HEK293 (cell line): ENCODE measurements around the gene CADPS.

Experiments used
- SCRT1 ChIP-seq: fragments of 450-650 bp; formaldehyde crosslinking; IDR thresholded peaks from 2 replicates; pipeline ENCODE4 v1.5.1; 2016; ENCODE audit warnings: missing biosample characterization, missing genetic modification characterization, borderline replicate concordance
- SCRT2 ChIP-seq: fragments of 450-650 bp; formaldehyde crosslinking; IDR thresholded peaks from 2 replicates; pipeline ENCODE4 v1.5.1; 2016; ENCODE audit warnings: missing biosample characterization, missing genetic modification characterization
- TRIM28 ChIP-seq: IDR thresholded peaks from 2 replicates; pipeline ENCODE4 v1.6.1; 2011; ENCODE audit warnings: low read length, control low read depth, borderline replicate concordance
- WT1 ChIP-seq: fragments of 450-650 bp; formaldehyde crosslinking; IDR thresholded peaks from 2 replicates; pipeline ENCODE4 v1.5.1; 2016; ENCODE audit warnings: missing biosample characterization, missing genetic modification characterization
- YY2 ChIP-seq: fragments of 450-650 bp; formaldehyde crosslinking; IDR thresholded peaks from 2 replicates; pipeline ENCODE4 v1.5.1; 2016; ENCODE audit warnings: missing biosample characterization, missing genetic modification characterization
- ZNF140 ChIP-seq: fragments of 450-650 bp; formaldehyde crosslinking; IDR thresholded peaks from 2 replicates; pipeline ENCODE4 v1.5.1; 2016; ENCODE audit warnings: missing biosample characterization, missing genetic modification characterization
- ZNF16 ChIP-seq: fragments of 450-650 bp; formaldehyde crosslinking; IDR thresholded peaks from 2 replicates; pipeline ENCODE4 v1.5.1; 2016; ENCODE audit warnings: low read depth, missing biosample characterization, missing genetic modification characterization
- ZNF174 ChIP-seq: fragments of 450-650 bp; formaldehyde crosslinking; IDR thresholded peaks from 2 replicates; pipeline ENCODE4 v1.5.0; 2017; ENCODE audit warnings: missing biosample characterization, mild to moderate bottlenecking, missing genetic modification characterization
- ZNF175 ChIP-seq: fragments of 450-650 bp; formaldehyde crosslinking; IDR thresholded peaks from 2 replicates; pipeline ENCODE4 v1.5.1; 2016; ENCODE audit warnings: missing biosample characterization, missing genetic modification characterization
- ZNF292 ChIP-seq: fragments of 450-650 bp; formaldehyde crosslinking; IDR thresholded peaks from 2 replicates; pipeline ENCODE4 v1.5.1; 2016; ENCODE audit warnings: low read depth, missing biosample characterization, missing genetic modification characterization, borderline replicate concordance
- ZNF354C ChIP-seq: fragments of 450-650 bp; formaldehyde crosslinking; IDR thresholded peaks from 2 replicates; pipeline ENCODE4 v1.5.1; 2016; ENCODE audit warnings: missing biosample characterization, missing genetic modification characterization, low read depth, borderline replicate concordance
- ZNF426 ChIP-seq: fragments of 450-650 bp; formaldehyde crosslinking; IDR thresholded peaks from 2 replicates; pipeline ENCODE4 v1.5.1; 2017; ENCODE audit warnings: missing biosample characterization, missing genetic modification characterization, mild to moderate bottlenecking, inconsistent platforms, moderate library complexity
- ZNF560 ChIP-seq: fragments of 450-650 bp; formaldehyde crosslinking; IDR thresholded peaks from 2 replicates; pipeline ENCODE4 v1.5.1; 2017; ENCODE audit warnings: missing biosample characterization, missing genetic modification characterization, borderline replicate concordance
- ZNF623 ChIP-seq: fragments of 450-650 bp; formaldehyde crosslinking; IDR thresholded peaks from 2 replicates; pipeline ENCODE4 v1.5.1; 2016; ENCODE audit warnings: missing biosample characterization, missing genetic modification characterization
- ZNF626 ChIP-seq: fragments of 450-650 bp; sonication (Bioruptor Pico); formaldehyde crosslinking; IDR thresholded peaks from 2 replicates; pipeline ENCODE4 v1.5.1; 2018; ENCODE audit warnings: missing biosample characterization, missing genetic modification characterization, inconsistent platforms
- ZNF629 ChIP-seq: fragments of 450-650 bp; formaldehyde crosslinking; IDR thresholded peaks from 2 replicates; pipeline ENCODE4 v1.5.1; 2017; ENCODE audit warnings: missing biosample characterization, missing genetic modification characterization
- ZNF792 ChIP-seq: fragments of 450-650 bp; formaldehyde crosslinking; IDR thresholded peaks from 2 replicates; pipeline ENCODE4 v1.5.1; 2016; ENCODE audit warnings: missing biosample characterization, missing genetic modification characterization
- ZNF837 ChIP-seq: fragments of 450-650 bp; formaldehyde crosslinking; IDR thresholded peaks from 2 replicates; pipeline ENCODE4 v1.5.1; 2016; ENCODE audit warnings: missing biosample characterization, missing genetic modification characterization
- TF ChIP-seq, protein P1 (sequence below): fragments of 450-650 bp; formaldehyde crosslinking; IDR thresholded peaks from 2 replicates; pipeline ENCODE4 v1.5.1; 2016; ENCODE audit warnings: missing biosample characterization, missing genetic modification characterization
- TF ChIP-seq, protein P2 (sequence below): fragments of 450-650 bp; formaldehyde crosslinking; IDR thresholded peaks from 2 replicates; pipeline ENCODE4 v1.5.1; 2017; ENCODE audit warnings: missing biosample characterization, missing genetic modification characterization
- TF ChIP-seq, protein P3 (sequence below): fragments of 450-650 bp; formaldehyde crosslinking; IDR thresholded peaks from 2 replicates; pipeline ENCODE4 v1.5.1; 2016; ENCODE audit warnings: missing biosample characterization, missing genetic modification characterization
- TF ChIP-seq, protein P4 (sequence below): fragments of 450-650 bp; formaldehyde crosslinking; IDR thresholded peaks from 2 replicates; pipeline ENCODE4 v1.5.1; 2016; ENCODE audit warnings: missing biosample characterization, missing genetic modification characterization, low read depth
- TF ChIP-seq, protein P5 (sequence below): fragments of 450-650 bp; formaldehyde crosslinking; optimal IDR thresholded peaks from 2 replicates; pipeline ENCODE3; 2016; ENCODE audit warnings: missing biosample characterization, mild to moderate bottlenecking, missing genetic modification characterization
- TF ChIP-seq, protein P6 (sequence below): fragments of 450-650 bp; formaldehyde crosslinking; IDR thresholded peaks from 2 replicates; pipeline ENCODE4 v1.5.1; 2016; ENCODE audit warnings: missing biosample characterization, missing genetic modification characterization
- TF ChIP-seq, protein P7 (sequence below): fragments of 450-650 bp; formaldehyde crosslinking; IDR thresholded peaks from 2 replicates; pipeline ENCODE4 v1.5.1; 2016; ENCODE audit warnings: missing biosample characterization, missing genetic modification characterization

Gene CADPS

DNA sequence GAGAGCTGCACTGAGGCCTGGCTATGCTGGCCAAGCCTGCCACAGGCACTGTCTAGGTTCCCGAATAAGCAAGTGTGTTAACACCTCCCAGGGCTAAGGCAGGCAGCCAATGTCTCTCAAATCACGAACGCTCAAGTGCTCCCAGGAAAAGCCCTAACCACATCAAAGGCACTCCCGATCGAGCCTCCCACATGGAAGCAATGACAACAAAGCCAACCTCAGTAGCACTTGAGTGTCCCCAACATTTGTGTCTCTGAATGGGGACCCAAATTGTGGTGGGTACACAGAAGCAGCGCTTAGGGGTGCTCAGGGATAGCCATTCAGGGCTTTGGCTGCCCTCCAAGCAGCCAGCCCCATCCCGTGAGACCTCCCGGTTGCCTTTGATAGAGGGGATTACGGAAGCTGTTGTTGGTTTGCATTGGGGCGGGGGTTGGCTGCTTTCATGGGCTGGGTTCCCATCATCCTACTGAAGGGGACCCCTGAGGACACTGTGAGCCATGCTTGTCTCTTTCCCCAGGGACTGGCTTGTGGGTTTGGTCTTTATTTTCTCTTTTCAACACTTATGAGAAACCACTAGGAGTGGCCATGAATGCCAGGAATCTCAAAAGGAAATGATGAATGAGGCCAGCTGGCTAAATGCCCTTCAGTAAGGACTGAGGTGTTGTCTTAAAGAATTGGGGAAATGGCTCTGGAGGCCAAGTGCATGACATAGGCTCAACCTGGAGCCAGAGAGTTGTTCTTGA is 267.8 kb downstream of the CADPS start (continued):
- no peak for TF ChIP-seq ZNF16 (tag by site-specific recombination)
- TF ChIP-seq ZNF560 (tag by site-specific recombination), result no peak
- TF ChIP-seq ZNF626 (tag by site-specific recombination), result no peak
- TF ChIP-seq ZNF837 (tag by site-specific recombination), result no peak
- TF ChIP-seq WT1 (tag by site-specific recombination), result peak; percentile 91
- TF ChIP-seq, protein P1, sequence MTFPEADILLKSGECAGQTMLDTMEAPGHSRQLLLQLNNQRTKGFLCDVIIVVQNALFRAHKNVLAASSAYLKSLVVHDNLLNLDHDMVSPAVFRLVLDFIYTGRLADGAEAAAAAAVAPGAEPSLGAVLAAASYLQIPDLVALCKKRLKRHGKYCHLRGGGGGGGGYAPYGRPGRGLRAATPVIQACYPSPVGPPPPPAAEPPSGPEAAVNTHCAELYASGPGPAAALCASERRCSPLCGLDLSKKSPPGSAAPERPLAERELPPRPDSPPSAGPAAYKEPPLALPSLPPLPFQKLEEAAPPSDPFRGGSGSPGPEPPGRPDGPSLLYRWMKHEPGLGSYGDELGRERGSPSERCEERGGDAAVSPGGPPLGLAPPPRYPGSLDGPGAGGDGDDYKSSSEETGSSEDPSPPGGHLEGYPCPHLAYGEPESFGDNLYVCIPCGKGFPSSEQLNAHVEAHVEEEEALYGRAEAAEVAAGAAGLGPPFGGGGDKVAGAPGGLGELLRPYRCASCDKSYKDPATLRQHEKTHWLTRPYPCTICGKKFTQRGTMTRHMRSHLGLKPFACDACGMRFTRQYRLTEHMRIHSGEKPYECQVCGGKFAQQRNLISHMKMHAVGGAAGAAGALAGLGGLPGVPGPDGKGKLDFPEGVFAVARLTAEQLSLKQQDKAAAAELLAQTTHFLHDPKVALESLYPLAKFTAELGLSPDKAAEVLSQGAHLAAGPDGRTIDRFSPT (tag by site-specific recombination), result peak; percentile 34; the same call in 1 of the 2 replicates
- TF ChIP-seq, protein P2, sequence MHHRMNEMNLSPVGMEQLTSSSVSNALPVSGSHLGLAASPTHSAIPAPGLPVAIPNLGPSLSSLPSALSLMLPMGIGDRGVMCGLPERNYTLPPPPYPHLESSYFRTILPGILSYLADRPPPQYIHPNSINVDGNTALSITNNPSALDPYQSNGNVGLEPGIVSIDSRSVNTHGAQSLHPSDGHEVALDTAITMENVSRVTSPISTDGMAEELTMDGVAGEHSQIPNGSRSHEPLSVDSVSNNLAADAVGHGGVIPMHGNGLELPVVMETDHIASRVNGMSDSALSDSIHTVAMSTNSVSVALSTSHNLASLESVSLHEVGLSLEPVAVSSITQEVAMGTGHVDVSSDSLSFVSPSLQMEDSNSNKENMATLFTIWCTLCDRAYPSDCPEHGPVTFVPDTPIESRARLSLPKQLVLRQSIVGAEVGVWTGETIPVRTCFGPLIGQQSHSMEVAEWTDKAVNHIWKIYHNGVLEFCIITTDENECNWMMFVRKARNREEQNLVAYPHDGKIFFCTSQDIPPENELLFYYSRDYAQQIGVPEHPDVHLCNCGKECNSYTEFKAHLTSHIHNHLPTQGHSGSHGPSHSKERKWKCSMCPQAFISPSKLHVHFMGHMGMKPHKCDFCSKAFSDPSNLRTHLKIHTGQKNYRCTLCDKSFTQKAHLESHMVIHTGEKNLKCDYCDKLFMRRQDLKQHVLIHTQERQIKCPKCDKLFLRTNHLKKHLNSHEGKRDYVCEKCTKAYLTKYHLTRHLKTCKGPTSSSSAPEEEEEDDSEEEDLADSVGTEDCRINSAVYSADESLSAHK (tag by site-specific recombination), result no peak
- no peak for TF ChIP-seq SCRT2 (tag by site-specific recombination)
- no peak for TF ChIP-seq ZNF426
- no peak for TF ChIP-seq SCRT1 (tag by site-specific recombination)
- no peak for TF ChIP-seq ZNF623
- TF ChIP-seq ZNF140 (tag by site-specific recombination), result no peak
- TF ChIP-seq, protein P3, sequence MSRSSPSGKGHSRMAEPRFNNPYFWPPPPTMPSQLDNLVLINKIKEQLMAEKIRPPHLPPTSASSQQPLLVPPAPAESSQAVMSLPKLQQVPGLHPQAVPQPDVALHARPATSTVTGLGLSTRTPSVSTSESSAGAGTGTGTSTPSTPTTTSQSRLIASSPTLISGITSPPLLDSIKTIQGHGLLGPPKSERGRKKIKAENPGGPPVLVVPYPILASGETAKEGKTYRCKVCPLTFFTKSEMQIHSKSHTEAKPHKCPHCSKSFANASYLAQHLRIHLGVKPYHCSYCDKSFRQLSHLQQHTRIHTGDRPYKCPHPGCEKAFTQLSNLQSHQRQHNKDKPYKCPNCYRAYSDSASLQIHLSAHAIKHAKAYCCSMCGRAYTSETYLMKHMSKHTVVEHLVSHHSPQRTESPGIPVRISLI, result no peak
- TF ChIP-seq YY2 (tag by site-specific recombination), result no peak
- no peak for TF ChIP-seq ZNF174 (tag by site-specific recombination)
- no peak for TF ChIP-seq ZNF354C (tag by site-specific recombination)
- no peak for TF ChIP-seq TRIM28
- TF ChIP-seq ZNF629 (tag by site-specific recombination), result peak; percentile 19; the same call in 1 of the 2 replicates
- TF ChIP-seq, protein P4, sequence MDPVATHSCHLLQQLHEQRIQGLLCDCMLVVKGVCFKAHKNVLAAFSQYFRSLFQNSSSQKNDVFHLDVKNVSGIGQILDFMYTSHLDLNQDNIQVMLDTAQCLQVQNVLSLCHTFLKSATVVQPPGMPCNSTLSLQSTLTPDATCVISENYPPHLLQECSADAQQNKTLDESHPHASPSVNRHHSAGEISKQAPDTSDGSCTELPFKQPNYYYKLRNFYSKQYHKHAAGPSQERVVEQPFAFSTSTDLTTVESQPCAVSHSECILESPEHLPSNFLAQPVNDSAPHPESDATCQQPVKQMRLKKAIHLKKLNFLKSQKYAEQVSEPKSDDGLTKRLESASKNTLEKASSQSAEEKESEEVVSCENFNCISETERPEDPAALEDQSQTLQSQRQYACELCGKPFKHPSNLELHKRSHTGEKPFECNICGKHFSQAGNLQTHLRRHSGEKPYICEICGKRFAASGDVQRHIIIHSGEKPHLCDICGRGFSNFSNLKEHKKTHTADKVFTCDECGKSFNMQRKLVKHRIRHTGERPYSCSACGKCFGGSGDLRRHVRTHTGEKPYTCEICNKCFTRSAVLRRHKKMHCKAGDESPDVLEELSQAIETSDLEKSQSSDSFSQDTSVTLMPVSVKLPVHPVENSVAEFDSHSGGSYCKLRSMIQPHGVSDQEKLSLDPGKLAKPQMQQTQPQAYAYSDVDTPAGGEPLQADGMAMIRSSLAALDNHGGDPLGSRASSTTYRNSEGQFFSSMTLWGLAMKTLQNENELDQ (tag by site-specific recombination), result no peak
- no peak for TF ChIP-seq ZNF292 (tag by site-specific recombination)
- TF ChIP-seq ZNF175 (tag by site-specific recombination), result no peak
- TF ChIP-seq, protein P5, sequence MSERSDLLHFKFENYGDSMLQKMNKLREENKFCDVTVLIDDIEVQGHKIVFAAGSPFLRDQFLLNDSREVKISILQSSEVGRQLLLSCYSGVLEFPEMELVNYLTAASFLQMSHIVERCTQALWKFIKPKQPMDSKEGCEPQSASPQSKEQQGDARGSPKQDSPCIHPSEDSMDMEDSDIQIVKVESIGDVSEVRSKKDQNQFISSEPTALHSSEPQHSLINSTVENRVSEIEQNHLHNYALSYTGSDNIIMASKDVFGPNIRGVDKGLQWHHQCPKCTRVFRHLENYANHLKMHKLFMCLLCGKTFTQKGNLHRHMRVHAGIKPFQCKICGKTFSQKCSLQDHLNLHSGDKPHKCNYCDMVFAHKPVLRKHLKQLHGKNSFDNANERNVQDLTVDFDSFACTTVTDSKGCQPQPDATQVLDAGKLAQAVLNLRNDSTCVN (tag by site-specific recombination), result peak; percentile 6
- TF ChIP-seq ZNF792 (tag by site-specific recombination), result no peak
- TF ChIP-seq, protein P6, sequence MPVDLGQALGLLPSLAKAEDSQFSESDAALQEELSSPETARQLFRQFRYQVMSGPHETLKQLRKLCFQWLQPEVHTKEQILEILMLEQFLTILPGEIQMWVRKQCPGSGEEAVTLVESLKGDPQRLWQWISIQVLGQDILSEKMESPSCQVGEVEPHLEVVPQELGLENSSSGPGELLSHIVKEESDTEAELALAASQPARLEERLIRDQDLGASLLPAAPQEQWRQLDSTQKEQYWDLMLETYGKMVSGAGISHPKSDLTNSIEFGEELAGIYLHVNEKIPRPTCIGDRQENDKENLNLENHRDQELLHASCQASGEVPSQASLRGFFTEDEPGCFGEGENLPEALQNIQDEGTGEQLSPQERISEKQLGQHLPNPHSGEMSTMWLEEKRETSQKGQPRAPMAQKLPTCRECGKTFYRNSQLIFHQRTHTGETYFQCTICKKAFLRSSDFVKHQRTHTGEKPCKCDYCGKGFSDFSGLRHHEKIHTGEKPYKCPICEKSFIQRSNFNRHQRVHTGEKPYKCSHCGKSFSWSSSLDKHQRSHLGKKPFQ (tag by site-specific recombination), result no peak
- TF ChIP-seq, protein P7, sequence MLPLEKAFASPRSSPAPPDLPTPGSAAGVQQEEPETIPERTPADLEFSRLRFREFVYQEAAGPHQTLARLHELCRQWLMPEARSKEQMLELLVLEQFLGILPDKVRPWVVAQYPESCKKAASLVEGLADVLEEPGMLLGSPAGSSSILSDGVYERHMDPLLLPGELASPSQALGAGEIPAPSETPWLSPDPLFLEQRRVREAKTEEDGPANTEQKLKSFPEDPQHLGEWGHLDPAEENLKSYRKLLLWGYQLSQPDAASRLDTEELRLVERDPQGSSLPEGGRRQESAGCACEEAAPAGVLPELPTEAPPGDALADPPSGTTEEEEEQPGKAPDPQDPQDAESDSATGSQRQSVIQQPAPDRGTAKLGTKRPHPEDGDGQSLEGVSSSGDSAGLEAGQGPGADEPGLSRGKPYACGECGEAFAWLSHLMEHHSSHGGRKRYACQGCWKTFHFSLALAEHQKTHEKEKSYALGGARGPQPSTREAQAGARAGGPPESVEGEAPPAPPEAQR (tag by site-specific recombination), result no peak
